Tibial nerve (tissue), 3 donors: Measurements from ENCODE around the gene NCL.

ENCODE experiments used
- CTCF ChIP-seq, 5 experiments: fragments of 200-600 bp in 3 of 5; fragments of 450-650 bp in 2 of 5; sonication (generic) in 3 of 5; IDR thresholded peaks; one replicate each; pipeline ENCODE4 v1.5.1; 2016 to 2019; ENCODE audit warnings: antibody characterized with exemption in 5 of 5, mild to moderate bottlenecking in 3 of 5, moderate library complexity in 2 of 5
- POLR2A ChIP-seq, 2 donors: fragments of 450-650 bp; IDR thresholded peaks; one replicate each; pipeline ENCODE4 v1.6.1; 2017; ENCODE audit warnings: antibody characterized with exemption in 2 of 2, mild to moderate bottlenecking in 2 of 2, moderate library complexity in 2 of 2

GRCh38 chr2:231412618-231412963, 51.7 kb downstream of the NCL start:
- TF ChIP-seq CTCF (IDR thresholded peaks at IDR 0.05) (no peak), POLR2A (IDR thresholded peaks at IDR 0.05) (no peak)
